Fibroblast of lung (primary cell): Measurements from ENCODE around the gene EPSTI1. TPM values are rescaled to one million over a fixed set of nuclear protein-coding genes. Genes with fewer than 3 reads are reported as not detected.
A peak's percentile ranks its signal among the peaks of the same experiment; 100 is the strongest.

Source experiments
- DNase-seq, 2 donors: peaks; one replicate each; pipeline versions ENCODE4 v3.0.0 to v3.0.0-alpha.2; 2010; ENCODE audit warnings: low read depth in 2 of 2
- H2AFZ ChIP-seq: 2 replicates; pipeline ENCODE4 v1.5.1; 2012; ENCODE audit warnings: low read length, control low read depth, inconsistent platforms
- H3K27ac ChIP-seq: 2 replicates; pipeline ENCODE4 v1.5.1; 2011; ENCODE audit warnings: low read length, control low read depth; ENCODE audit not compliant: insufficient read depth
- H3K27me3 ChIP-seq: 2 replicates; pipeline ENCODE4 v1.5.1; 2011; ENCODE audit warnings: mild to moderate bottlenecking, low read length; ENCODE audit not compliant: control insufficient read depth, insufficient read depth
- H3K36me3 ChIP-seq: 2 replicates; pipeline ENCODE4 v1.5.1; 2011; ENCODE audit warnings: low read length; ENCODE audit not compliant: control insufficient read depth, insufficient read depth
- H3K4me1 ChIP-seq: 2 replicates; pipeline ENCODE4 v1.5.1; 2011; ENCODE audit warnings: low read length; ENCODE audit not compliant: control insufficient read depth, insufficient read depth; ENCODE audit errors: extremely low read depth
- H3K4me2 ChIP-seq: 2 replicates; pipeline ENCODE4 v1.5.1; 2011; ENCODE audit warnings: low read length, control low read depth; ENCODE audit not compliant: insufficient read depth; ENCODE audit errors: extremely low read depth
- H3K4me3 ChIP-seq, 4 experiments: fragments of 200-600 bp in 1 of 4; sonication (generic) in 1 of 4; replicated peaks in 1 of 4; 2 replicates each; pipeline ENCODE4 v1.5.1; 2011 to 2016; ENCODE audit warnings: low read length in 4 of 4, low read depth in 3 of 4, mild to moderate bottlenecking in 3 of 4, control low read depth in 2 of 4, inconsistent platforms in 1 of 4, mixed read lengths in 1 of 4; ENCODE audit not compliant: insufficient read depth in 1 of 4; ENCODE audit errors: control extremely low read depth in 1 of 4
- H3K79me2 ChIP-seq: 2 replicates; pipeline ENCODE4 v1.5.1; 2012; ENCODE audit warnings: mild to moderate bottlenecking, low read length, inconsistent platforms; ENCODE audit not compliant: control insufficient read depth, insufficient read depth
- H3K9ac ChIP-seq: 2 replicates; pipeline ENCODE4 v1.5.1; 2011; ENCODE audit warnings: mild to moderate bottlenecking, low read length, control low read depth; ENCODE audit not compliant: insufficient read depth
- H3K9me3 ChIP-seq: 2 replicates; pipeline ENCODE4 v1.5.1; 2012; ENCODE audit warnings: low read depth, low read length; ENCODE audit not compliant: control insufficient read depth, insufficient read depth
- H4K20me1 ChIP-seq: 2 replicates; pipeline ENCODE4 v1.5.1; 2011; ENCODE audit warnings: low read length; ENCODE audit not compliant: control insufficient read depth, insufficient read depth; ENCODE audit errors: extremely low read depth
- CTCF ChIP-seq, 2 donors: IDR thresholded peaks in 1 of 2; conservative IDR thresholded peaks in 1 of 2; 1 replicate in 1 of 2; 2 replicates in 1 of 2; pipeline ENCODE4 v1.5.1; 2011 to 2012; ENCODE audit warnings: low read length in 2 of 2, control low read depth in 1 of 2, inconsistent platforms in 1 of 2, low read depth in 1 of 2, mild to moderate bottlenecking in 1 of 2
- EZH2 ChIP-seq: IDR thresholded peaks from 2 replicates; pipeline ENCODE4 v1.5.1; 2012; ENCODE audit warnings: low read length, control low read depth, mild to moderate bottlenecking; ENCODE audit errors: missing control alignments
- polyA plus RNA-seq, 2 donors: library from polyadenylated mRNA; depleted of rRNA in 1 of 2; stranded (reverse) in 1 of 2; unstranded in 1 of 2; fragments of >200 nt; gene quantifications; 2 replicates each; pipeline ENCODE4 v1.2.1, GENCODE V29; 2011 to 2012; ENCODE audit warnings: missing spikeins in 1 of 2
- total RNA-seq: library from RNA; depleted of rRNA; stranded (reverse); fragments of >200 nt; gene quantifications from 2 replicates; pipeline ENCODE4 v1.2.1, GENCODE V29; 2014

EPSTI1 gene
- total and polyA plus RNA-seq, 2 donors (not counting 1 experiment from before 2014, with no cell fraction given) = 5.6 to 10.9 TPM

- H4K20me1 ChIP-seq = no peaks in the 10 kb centered on the region
- no peak for TF ChIP-seq CTCF (conservative IDR thresholded peaks at IDR 0.05 in 1 of 2, IDR thresholded peaks at IDR 0.05 in 1 of 2; ENCODE audit: low read depth in 1 of 2, low read length in 2 of 2)
- TF ChIP-seq EZH2 = no peak
- no peaks in the 10 kb centered on the region for H3K79me2 ChIP-seq
- H3K36me3 ChIP-seq = no peaks in the 10 kb centered on the region
- H2AFZ ChIP-seq = no peak overlapping the region
- no peaks in the 10 kb centered on the region for H3K4me1 ChIP-seq
- H3K27me3 ChIP-seq = no peaks in the 10 kb centered on the region
- no peaks in the 10 kb centered on the region for H3K9me3 ChIP-seq
- H3K4me2 ChIP-seq = no peak overlapping the region
- no peak overlapping the region for H3K27ac ChIP-seq
- H3K9ac ChIP-seq = no peak overlapping the region
- DNase-seq = peak in 1 of 2 donors; percentile 53
- no peak overlapping the region for H3K4me3 ChIP-seq
These were observed 11.0 kb upstream of the EPSTI1 start for GRCh38 chr13:43003010-43003409.

- no peaks in the 10 kb centered on the region for H3K27me3 ChIP-seq
- H3K4me2 ChIP-seq = no peak overlapping the region
- no peak overlapping the region for H2AFZ ChIP-seq
- no peak overlapping the region for H3K4me3 ChIP-seq
- no peak overlapping the region for H3K9ac ChIP-seq
- H4K20me1 ChIP-seq = no peaks in the 10 kb centered on the region
- no peak for TF ChIP-seq EZH2
- no peak for TF ChIP-seq CTCF (conservative IDR thresholded peaks at IDR 0.05 in 1 of 2, IDR thresholded peaks at IDR 0.05 in 1 of 2; ENCODE audit: low read depth in 1 of 2, low read length in 2 of 2)
- peaks cover 5% of the 10 kb centered on the region for H3K4me1 ChIP-seq
- no peak for DNase-seq
- no peaks in the 10 kb centered on the region for H3K36me3 ChIP-seq
- H3K79me2 ChIP-seq = no peaks in the 10 kb centered on the region
- H3K9me3 ChIP-seq = no peaks in the 10 kb centered on the region
- no peak overlapping the region for H3K27ac ChIP-seq
These were observed 10.0 kb upstream of the EPSTI1 start for GRCh38 chr13:43002021-43002420.

GRCh38 chr13:43000676-43001075, 8.6 kb upstream of the EPSTI1 start:
- Histone ChIP-seq H2AFZ (no peak overlapping the region), H3K4me1 (peaks cover 6% of the 10 kb centered on the region), H4K20me1 (no peaks in the 10 kb centered on the region), H3K9me3 (no peaks in the 10 kb centered on the region), H3K9ac (no peak overlapping the region), H3K79me2 (no peaks in the 10 kb centered on the region), H3K4me2 (no peak overlapping the region), H3K27me3 (no peaks in the 10 kb centered on the region), H3K27ac (no peak overlapping the region), H3K36me3 (no peaks in the 10 kb centered on the region), H3K4me3 (no peak overlapping the region)
- no peak for DNase-seq
- no peak for TF ChIP-seq EZH2
- no peak for TF ChIP-seq CTCF (conservative IDR thresholded peaks at IDR 0.05 in 1 of 2, IDR thresholded peaks at IDR 0.05 in 1 of 2; ENCODE audit: low read depth in 1 of 2, low read length in 2 of 2)
